Upper lobe of left lung (tissue), 6 donors: ENCODE measurements around the gene RAD54L2. TPM values are rescaled to one million over a fixed set of nuclear protein-coding genes. Genes with fewer than 3 reads are reported as not detected.
"Not testable (repeated sequence)": the region's sequence is repeated elsewhere in the genome, so short reads cannot be mapped to it uniquely, and the experiment has no call there.

Experiments
- ATAC-seq, 2 donors: fragments of 200-7000 bp; cut with Tn5 transposase; one replicate each; pipeline ENCODE4 v1.9.1; 2022; ENCODE audit warnings: mild to moderate bottlenecking in 2 of 2, moderate library complexity in 2 of 2; ENCODE audit not compliant: low FRiP score in 2 of 2
- DNase-seq, 2 donors: peaks; one replicate each; pipeline ENCODE4 v3.0.0-alpha.2; 2019 to 2020
- H3K27ac ChIP-seq, 4 donors: fragments of 200-600 bp; sonication (generic); one replicate each; pipeline ENCODE4 v1.5.1; 2016 to 2019
- H3K27me3 ChIP-seq, 4 donors: fragments of 200-600 bp; sonication (generic); one replicate each; pipeline ENCODE4 v1.5.1; 2017 to 2019
- H3K36me3 ChIP-seq, 4 donors: fragments of 200-600 bp; sonication (generic); one replicate each; pipeline ENCODE4 v1.5.1; 2016 to 2019
- H3K4me1 ChIP-seq, 4 donors: fragments of 200-600 bp; sonication (generic); one replicate each; pipeline ENCODE4 v1.5.1; 2018 to 2019
- H3K4me3 ChIP-seq, 4 donors: fragments of 200-600 bp; sonication (generic); one replicate each; pipeline ENCODE4 v1.5.1; 2017 to 2019; ENCODE audit warnings: mild to moderate bottlenecking in 2 of 4, moderate library complexity in 1 of 4
- H3K9me3 ChIP-seq, 4 donors: fragments of 200-600 bp; sonication (generic); one replicate each; pipeline ENCODE4 v1.5.1; 2018 to 2019
- CTCF ChIP-seq, 6 experiments: fragments of 450-650 bp in 4 of 6; fragments of 200-600 bp in 2 of 6; sonication (generic) in 2 of 6; IDR thresholded peaks; one replicate each; pipeline ENCODE4 v1.5.1; 2016 to 2019; ENCODE audit warnings: antibody characterized with exemption in 6 of 6
- EP300 ChIP-seq, 4 donors: sonication (generic); formaldehyde crosslinking; IDR thresholded peaks; one replicate each; pipeline ENCODE4 v1.5.1; 2017; ENCODE audit warnings: antibody characterized with exemption in 4 of 4, control low read depth in 2 of 4
- POLR2A ChIP-seq, 4 donors: fragments of 450-650 bp; IDR thresholded peaks; one replicate each; pipeline ENCODE4 v1.5.1; 2016 to 2017; ENCODE audit warnings: antibody characterized with exemption in 4 of 4, mild to moderate bottlenecking in 2 of 4
- POLR2AphosphoS5 ChIP-seq, 2 donors: sonication (generic); formaldehyde crosslinking; IDR thresholded peaks; one replicate each; pipeline ENCODE4 v1.5.1; 2017; ENCODE audit warnings: antibody characterized with exemption in 2 of 2
- WGBS, 2 donors: methylation state at CpG; one replicate each; pipeline ENCODE4 v1.1.5; 2017 to 2018; 5-methylcytosine and 5-hydroxymethylcytosine counted together
- total RNA-seq, 6 donors: library from RNA; depleted of rRNA in 4 of 6; stranded (reverse); fragments of >200 nt in 4 of 6; gene quantifications; one replicate each; pipeline versions ENCODE4 v1.1.0 to v1.2.1, GENCODE V29; 2016 to 2021
- donor health status: DM: no; HTN: no; CAD: no; lungs with moderate emphysema.
- donor health status: DM: no; HTN: yes; CAD: no; lungs with severe emphysema.

The RAD54L2 gene
- total RNA-seq, 6 donors from 2014 or later: 21.6 to 57.6 (median 27.3) TPM

- no peaks in the 10 kb centered on the region for H3K27me3 ChIP-seq
- no peak overlapping the region for H3K4me3 ChIP-seq
- H3K4me1 ChIP-seq: no peaks in the 10 kb centered on the region
- no peaks in the 10 kb centered on the region for H3K36me3 ChIP-seq
- ATAC-seq (no peak), DNase-seq (no peak)
- H3K27ac ChIP-seq: no peak overlapping the region
- 60 to 71% methylated on average over 2 of the region's 2 CpGs for WGBS, 2 donors
- H3K9me3 ChIP-seq: no peaks in the 10 kb centered on the region
- TF ChIP-seq POLR2AphosphoS5 (IDR thresholded peaks at IDR 0.05): no peak
- no peak for TF ChIP-seq CTCF (IDR thresholded peaks at IDR 0.05)
- no peak for TF ChIP-seq EP300 (IDR thresholded peaks at IDR 0.05)
- no peak for TF ChIP-seq POLR2A (IDR thresholded peaks at IDR 0.05)
Observed at GRCh38 chr3:51519848-51520247, 18.7 kb upstream of the RAD54L2 start.

GRCh38 chr3:51520906-51521730, 17.4 kb upstream of the RAD54L2 start:
- not testable (repeated sequence) for H3K27me3 ChIP-seq, ATAC-seq, H3K9me3 ChIP-seq, DNase-seq, H3K27ac ChIP-seq, H3K4me1 ChIP-seq, H3K36me3 ChIP-seq, H3K4me3 ChIP-seq
- WGBS, 2 donors: 87 to 91% methylated on average over 5 of the region's 5 CpGs

GRCh38 chr3:51522273-51522962, 16.1 kb upstream of the RAD54L2 start:
- no peak for ATAC-seq
- H3K4me3 ChIP-seq: no peak overlapping the region
- 60 to 71% methylated on average over 11 of the region's 11 CpGs for WGBS, 2 donors

GRCh38 chr3:51524874-51525273, 13.6 kb upstream of the RAD54L2 start:
- not testable (repeated sequence) for DNase-seq, H3K27me3 ChIP-seq, H3K9me3 ChIP-seq, H3K4me1 ChIP-seq, H3K4me3 ChIP-seq, H3K36me3 ChIP-seq, H3K27ac ChIP-seq, ATAC-seq
- 87 to 93% methylated on average over 6 of the region's 6 CpGs for WGBS, 2 donors

More at GRCh38 chr3:51522273-51522962, 16.1 kb upstream of the RAD54L2 start:
- H3K9me3 ChIP-seq: no peaks in the 10 kb centered on the region
- no peaks in the 10 kb centered on the region for H3K27me3 ChIP-seq
- H3K4me1 ChIP-seq: no peaks in the 10 kb centered on the region
- no peaks in the 10 kb centered on the region for H3K36me3 ChIP-seq
- no peak for DNase-seq
- H3K27ac ChIP-seq: no peak overlapping the region
- TF ChIP-seq CTCF (IDR thresholded peaks at IDR 0.05) (no peak), POLR2A (IDR thresholded peaks at IDR 0.05) (no peak), POLR2AphosphoS5 (IDR thresholded peaks at IDR 0.05) (no peak), EP300 (IDR thresholded peaks at IDR 0.05) (no peak)

GRCh38 chr3:51530485-51530884, 8.0 kb upstream of the RAD54L2 start:
- Histone ChIP-seq H3K27ac (no peak overlapping the region), H3K4me1 (no peaks in the 10 kb centered on the region), H3K27me3 (no peaks in the 10 kb centered on the region), H3K36me3 (no peaks in the 10 kb centered on the region), H3K9me3 (no peaks in the 10 kb centered on the region), H3K4me3 (no peak overlapping the region)
- no peak for TF ChIP-seq POLR2A (IDR thresholded peaks at IDR 0.05)
- no peak for TF ChIP-seq POLR2AphosphoS5 (IDR thresholded peaks at IDR 0.05)
- no peak for TF ChIP-seq CTCF (IDR thresholded peaks at IDR 0.05)
- no peak for TF ChIP-seq EP300 (IDR thresholded peaks at IDR 0.05)
- 90 to 93% methylated on average over 7 of the region's 7 CpGs for WGBS, 2 donors
- DNase-seq (no peak), ATAC-seq (no peak)
